NCI-H1048 (cell line): ENCODE data around the gene ULK4.
"Not testable (repeated sequence)": the region's sequence is repeated elsewhere in the genome, so short reads cannot be mapped to it uniquely, and the experiment has no call there.

Experiments
- DNase-seq: peaks from one replicate; lab custom pipeline; 2025; lab: John Stamatoyannopoulos, UW

Gene ULK4

DNA sequence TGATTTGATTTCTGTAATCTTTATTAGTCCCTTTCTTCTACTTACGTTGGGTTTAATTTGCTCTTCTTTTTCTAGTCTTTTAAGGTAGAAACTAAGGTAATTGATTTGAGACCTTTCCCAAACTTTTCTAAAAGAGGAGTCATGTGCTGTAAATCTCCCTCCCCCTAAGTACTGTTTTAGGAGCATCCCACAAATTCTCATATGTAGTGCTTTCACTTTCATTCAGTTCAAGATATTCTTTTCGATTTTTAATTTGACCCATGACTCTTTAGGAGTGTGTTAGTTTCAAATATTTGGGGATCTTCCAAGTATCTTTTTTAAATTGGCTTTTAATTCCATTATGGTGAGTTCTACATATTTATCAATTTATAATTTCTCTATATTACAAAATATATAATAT, 520.8 kb downstream of the ULK4 start:
- DNase-seq, result no peak

DNA sequence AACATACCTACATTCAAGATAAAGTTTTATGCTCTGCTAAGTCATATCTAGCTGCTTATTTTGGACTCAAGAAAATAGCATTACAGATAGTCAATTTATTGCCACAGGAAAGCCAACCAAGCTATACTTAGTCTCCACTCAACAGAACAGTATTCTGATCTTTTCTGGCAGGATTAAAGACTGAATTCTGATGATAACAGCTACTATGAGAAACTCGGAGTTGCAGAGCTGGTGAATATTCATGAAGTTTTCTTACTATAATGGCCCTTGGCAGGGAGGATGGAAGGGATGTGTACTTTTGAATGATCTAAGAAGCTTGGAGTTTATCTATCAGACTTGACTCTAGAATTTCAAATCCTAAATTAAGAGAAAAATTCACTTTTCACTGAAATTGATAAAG, 524.9 kb downstream of the ULK4 start:
- DNase-seq, result no peak

DNA sequence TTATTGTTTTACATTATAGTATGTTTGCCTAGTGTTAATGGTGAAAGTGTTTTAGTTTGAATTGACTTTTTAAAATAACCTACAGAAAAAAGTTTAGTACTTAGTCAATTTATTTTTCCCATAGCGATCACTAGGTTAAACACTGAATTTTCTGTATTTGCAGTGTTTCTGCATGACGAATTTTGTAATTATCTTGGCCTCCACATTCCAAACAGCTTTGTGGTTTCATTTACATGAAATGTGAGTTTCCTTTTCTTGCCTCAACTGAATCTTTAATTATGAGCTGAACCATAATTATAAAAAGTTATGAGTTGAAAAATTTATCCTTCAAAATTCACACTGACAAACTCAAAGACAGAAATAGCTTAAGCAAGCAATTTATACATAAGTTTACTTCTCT, 527.1 kb downstream of the ULK4 start:
- no peak for DNase-seq

DNA sequence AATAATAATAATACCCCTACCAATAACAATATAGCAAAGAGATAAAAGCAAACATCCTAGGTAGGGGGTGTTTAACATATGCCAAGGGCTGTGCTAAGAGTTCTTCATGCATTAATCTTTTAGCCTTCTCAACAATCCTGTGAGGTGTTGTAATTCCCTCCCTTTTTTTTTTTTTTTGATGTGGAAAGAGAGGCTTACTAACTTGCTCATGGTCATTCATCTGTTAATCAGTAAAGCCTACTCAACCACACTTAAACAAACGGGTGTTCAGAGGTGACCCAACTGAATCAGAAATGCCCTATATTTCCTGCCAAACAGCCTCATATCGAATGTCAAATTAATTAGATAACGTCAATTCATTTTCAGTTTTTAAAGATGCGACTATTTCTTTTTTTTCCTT, 530.5 kb downstream of the ULK4 start:
- DNase-seq, result no peak

DNA sequence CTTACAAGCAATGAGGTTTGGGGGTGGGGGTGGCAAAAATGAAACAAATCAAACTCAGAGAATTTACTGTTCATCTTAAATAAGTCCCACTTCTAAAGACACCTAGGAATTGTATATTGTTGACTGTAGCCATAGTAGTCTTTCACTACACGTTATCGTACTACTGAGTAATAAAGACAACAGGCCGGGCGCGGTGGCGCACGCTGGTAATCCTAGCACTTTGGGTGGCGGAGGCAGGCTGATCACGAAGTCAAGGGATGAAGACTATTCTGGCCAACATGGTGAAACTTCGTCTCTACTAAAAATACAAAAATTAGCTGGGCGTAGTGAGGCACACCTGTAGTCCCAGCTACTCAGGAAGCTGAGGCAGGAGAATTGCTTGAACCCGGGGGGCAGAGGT, 531.0 kb downstream of the ULK4 start:
- DNase-seq, result no peak

DNA sequence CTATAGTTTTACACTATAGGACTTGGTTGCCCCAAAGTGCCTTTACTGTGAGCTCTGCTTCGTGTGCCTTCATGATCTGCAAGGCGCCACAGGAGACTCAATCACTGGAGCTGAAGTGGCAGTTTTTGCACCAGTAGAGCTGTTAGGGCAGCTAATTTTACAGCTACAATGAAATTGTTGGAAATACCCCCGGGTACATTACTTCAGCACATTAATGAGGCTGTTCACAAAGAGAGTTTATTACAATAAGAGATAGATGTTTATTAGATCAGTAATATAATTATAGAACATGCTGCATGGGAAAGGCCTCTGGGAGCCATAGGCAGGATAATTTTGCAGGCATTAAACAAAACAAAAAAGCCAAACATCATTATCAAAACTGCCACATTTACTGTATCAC, 531.5 kb downstream of the ULK4 start:
- DNase-seq, result no peak

DNA sequence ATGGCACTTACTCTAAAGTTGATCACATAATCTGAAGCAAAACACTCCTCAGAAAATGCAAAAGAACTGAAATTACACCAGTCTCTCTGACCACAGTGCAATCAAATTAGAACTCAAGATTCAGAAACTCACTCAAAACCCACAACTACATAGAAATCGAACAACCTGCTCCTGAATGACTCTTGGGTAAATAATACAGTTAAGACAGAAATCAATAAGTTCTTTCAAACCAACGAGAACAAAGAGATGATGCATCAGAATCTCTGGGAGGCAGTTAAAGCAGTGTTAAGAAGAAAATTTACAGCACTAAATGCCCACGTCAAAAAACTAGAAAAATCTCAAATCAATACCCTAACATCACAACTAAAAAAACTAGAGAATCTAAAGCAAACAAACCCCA, 535.4 kb downstream of the ULK4 start:
- DNase-seq, result no peak

DNA sequence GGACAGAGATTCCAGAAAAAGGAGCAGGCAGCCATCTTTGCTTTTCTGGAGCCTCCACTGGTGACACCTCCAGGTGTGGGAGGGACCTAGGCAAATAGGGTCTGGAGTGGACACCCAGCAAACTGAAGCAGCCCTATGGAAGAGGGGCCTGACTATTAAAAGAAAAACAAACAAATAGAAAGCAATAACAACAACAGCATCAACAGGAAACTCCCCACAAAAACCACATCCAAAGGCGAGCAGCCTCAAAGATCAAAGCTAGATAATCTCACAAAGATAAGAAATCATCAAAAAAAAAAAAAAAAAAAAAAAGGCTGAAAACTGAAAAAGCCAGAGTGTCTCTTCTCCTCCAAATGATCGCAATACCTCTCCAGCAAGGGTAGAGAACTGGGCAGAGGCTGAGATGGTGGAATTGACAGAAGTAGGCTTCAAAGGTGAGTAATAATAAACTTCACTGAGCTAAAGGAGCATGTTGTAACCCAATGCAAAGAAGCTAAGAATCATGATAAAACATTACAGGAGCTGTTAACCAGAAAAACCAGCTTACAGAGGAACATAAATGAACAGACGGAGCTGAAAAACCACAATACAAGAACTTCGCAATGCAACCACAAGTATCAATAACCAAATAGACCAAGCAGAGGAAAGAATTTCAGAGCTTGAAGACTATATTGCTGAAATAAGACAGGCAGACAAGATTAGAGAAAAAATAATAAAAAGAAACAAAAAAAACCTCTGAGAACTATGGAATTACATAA, 537.2 kb downstream of the ULK4 start:
- DNase-seq, result no peak

DNA sequence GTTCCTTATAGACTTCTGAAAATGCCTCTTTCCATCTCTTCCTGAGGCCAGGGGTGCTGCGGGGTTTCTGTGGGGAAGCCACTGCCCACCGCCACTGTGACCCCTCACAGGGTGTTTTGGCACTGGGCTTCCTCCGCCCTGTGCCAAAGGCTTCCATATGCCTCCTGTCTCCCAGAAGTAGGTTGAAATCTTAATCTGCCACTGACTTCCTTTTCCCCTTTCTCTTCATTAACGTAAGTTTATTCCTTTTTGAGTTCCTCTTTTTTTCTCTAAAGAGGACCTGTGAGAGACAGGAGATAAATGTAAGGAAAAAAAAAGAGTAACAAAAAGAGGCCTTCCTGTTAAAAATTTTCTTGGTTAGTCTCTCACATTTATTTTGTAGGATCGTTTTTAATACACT, 542.1 kb downstream of the ULK4 start:
- no peak for DNase-seq

DNA sequence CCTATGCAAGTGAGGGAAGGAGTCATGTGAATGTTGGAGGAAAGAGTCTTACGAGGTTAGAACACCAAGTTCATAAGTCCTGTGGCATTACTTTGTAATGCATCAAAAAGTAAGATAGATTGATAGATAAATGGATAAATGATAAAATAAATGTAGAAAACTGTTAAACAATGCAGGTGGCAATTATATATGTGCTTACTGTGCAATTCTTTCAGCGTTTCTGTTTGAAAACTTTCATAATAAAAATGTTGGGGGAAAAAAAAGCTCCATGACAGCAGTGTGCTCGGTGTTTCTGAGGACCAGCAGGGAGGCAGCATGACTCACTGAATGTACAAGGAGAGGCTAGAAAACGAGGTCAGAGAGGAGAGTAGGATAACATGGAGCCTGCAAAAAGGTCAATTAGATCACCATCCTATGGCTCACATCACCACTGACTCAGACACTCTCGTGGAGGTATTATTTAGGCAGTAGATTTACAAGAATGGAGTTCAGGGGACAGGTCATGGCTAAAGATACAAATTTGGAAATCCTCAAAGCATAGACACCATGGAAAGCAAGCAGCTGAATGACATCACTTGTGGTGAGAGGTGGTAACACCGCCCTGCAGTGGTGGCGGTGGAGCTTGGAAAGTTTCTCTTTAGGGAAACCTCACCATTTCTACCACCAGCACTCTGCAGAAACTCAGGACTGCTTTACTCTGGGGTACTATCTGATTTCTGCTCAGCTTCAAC, 542.8 kb downstream of the ULK4 start:
- DNase-seq, result no peak

DNA sequence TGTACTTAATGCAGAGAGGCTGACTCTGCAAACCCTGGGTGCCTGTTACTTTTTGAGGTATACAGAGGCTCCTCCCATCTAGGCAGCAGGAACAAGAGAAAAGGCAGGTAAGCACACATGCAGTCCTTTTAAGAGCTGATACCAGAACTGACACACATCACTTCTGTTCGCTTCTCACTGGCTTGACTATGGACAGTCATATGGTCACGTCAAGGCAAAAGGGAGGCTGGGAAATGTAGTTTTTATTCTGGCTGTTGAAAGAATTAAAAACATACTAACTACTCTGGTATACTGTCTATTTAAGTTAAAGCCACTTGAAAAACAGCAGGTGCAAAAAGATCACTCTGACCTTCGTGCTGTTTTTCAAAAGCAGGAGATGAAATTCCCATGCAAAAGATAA, 544.3 kb downstream of the ULK4 start:
- DNase-seq, result no peak

DNA sequence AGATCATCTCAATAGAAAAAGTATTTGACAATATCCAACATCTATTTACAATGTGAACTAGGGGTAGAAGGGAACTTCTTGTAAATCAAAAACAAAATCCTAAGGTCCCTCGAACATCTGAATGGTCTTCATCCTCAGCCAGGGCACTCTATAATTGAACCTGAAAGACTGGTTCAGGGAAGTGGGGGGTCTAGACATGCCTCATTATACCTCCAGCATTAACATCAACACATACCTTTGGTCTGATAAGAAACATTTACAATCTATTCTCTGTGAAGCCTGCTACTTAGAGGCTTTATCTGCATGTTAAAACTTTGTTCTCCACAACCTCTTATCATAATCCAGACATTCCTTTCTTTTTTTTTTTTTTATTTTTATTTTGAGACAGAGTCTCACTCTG, 550.8 kb downstream of the ULK4 start:
- no peak for DNase-seq

DNA sequence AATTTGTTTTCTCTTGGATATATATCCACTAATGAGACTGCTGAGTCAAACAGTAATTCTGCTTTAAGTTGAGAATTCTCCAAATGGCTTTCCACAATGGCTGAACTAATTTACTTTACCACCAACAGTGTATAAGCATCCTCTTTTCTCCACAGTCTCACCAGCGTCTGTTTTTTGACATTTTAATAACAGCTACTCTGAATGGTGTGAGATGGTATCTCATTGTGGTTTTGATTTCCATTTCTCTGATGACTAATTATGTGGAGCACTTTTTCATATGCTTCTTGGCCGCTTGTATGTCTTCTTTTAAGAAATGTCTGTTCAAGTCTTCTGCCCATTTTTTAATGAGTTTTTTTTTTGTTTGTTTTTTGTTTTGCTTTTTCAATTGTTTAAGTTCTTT, 556.4 kb downstream of the ULK4 start:
- DNase-seq, result no peak

DNA sequence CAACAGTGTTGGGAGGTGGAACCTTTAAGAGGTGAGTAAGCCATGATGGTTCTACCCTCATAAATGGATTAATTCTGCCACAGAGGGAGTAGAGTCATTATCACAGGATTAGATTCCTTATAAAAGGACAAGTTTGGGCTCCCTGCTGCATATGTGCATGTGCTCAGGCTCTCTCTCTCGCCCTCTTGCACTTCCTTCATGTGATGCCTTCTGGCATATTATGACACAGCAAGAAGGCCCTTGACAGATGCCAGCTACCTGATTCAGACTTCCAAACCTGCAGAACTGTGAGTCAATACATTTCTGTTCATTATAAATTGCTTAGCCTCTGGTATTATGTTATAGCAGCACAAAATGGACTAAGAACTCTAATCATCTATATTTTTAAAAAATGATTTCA, 557.3 kb downstream of the ULK4 start:
- DNase-seq, result no peak

DNA sequence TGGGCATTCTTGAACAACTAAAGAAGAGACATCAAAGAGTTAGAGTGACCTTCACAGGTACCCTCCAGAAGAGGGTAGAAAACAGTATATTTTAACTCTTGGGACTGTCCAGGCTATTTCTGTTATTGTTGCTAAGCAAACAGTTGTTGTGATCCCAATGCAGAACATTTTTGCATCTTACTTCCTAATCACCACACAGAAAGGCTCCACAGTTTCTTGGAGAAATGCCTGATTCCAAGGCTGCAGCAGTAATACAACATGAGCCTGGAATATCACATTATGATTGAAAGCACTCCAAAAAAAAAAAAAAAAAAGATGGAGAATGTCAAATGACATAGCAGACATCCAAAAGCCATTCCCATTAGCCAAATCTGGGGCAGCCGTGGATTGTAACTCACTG, 567.0 kb downstream of the ULK4 start:
- no peak for DNase-seq

DNA sequence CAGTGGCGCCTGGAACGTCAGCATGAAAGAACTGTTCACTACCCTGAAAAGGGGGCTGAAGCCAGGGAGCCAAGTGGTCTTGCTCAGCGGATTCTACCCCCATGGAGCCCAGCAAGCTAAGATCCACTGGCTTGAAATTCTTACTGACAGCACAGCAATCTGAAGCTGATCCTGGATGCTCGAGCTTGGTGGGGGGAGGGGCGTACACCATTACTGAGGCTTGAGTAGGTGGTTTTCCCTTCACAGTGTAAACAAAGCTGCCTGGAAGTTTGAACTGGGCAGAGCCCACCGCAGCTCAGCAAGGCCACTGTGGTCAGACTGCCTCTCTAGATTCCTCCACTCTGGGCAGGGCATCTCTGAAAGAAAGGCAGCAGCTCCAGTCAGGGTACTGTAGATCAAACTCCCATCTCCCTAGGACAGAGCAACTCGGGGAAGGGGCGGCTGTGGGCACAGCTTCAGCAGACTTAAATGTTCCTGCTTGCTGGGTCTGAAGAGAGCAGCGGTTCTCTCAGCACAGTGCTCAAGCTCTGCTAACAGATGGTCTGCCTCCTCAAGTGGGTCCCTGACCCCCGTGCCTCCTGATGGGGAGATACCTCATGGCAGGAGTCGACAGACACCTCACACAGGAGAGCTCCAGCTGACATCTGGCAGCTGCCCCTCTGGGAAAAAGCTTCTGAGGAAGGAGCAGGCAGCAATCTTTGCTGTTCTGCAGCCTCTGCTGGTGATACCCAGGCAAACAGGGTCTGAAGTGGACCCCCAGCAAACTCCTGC, 591.0 kb downstream of the ULK4 start:
- not testable (repeated sequence) for DNase-seq

DNA sequence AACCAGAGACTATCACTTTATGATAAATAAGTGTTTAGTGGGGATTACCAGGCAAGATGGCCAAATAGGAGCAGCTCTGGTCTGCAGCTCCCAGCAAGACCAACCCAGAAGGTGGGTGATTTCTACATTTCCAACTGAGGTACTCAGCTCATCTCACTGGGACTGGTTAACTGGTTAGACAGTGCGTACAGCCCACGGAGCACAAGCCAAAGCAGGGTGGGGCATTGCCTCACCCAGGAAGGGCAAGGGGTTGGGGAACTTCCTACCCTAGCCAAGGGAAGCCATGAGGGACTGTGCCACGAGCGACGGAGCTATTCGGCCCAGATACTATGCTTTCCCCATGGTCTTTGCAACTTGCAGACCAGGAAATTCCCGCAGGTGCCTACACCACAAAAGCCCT, 591.6 kb downstream of the ULK4 start:
- no peak for DNase-seq

DNA sequence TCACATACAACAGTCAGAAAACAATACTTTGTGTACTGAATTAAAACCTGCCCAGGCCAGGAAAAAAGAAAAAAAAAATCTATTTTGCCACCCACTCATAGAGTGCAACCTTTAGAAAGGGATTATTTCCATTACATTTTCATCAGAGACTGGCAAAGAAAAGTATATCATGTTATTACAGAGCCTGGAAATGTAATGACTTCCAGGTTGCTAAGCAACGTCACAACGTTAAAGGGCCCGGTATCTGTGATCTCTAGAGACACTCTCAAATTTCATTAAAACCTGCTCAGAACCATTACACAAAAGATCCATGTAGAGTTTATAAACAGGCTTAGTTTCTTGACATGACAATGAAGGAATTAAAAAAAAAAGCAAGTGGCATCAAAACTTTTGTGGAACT, 592.1 kb downstream of the ULK4 start:
- DNase-seq, result no peak

DNA sequence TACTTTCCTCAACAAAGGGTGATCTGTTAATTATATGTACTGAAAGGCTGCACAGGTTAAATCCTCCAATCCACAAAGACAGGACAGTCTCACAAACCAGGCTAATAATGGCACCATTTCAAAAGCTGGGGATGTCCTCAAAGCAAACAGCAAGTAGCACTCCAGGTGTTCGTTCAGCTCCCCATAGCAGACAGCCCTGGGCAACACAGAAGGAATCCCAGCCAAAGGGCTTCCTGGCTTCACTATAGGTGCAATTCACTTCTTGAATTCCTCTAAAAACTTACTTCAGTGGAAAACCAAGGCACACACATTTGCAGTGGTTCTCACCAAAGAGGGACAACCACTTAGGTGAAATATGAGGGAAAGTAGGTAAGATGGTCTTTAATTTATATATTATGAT, 595.9 kb downstream of the ULK4 start:
- no peak for DNase-seq

DNA sequence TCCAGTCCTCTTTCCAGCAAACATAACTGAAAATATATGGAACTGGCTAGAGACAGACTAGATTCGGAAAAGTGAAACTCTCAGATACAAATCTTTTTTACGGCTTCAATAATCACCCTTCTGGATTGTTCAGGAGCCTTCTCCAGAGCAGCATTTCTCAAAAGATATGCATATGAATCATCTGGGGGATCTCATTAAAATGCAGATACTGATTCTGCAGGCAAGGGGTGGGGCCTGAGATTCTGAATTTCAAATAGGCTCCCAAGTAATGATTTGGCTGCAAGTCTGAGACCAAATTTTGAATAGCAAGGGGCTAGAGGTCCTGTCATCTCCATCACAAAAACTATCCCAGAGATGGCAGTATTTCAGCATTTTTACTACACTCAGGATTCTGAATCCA, 597.2 kb downstream of the ULK4 start:
- no peak for DNase-seq

DNA sequence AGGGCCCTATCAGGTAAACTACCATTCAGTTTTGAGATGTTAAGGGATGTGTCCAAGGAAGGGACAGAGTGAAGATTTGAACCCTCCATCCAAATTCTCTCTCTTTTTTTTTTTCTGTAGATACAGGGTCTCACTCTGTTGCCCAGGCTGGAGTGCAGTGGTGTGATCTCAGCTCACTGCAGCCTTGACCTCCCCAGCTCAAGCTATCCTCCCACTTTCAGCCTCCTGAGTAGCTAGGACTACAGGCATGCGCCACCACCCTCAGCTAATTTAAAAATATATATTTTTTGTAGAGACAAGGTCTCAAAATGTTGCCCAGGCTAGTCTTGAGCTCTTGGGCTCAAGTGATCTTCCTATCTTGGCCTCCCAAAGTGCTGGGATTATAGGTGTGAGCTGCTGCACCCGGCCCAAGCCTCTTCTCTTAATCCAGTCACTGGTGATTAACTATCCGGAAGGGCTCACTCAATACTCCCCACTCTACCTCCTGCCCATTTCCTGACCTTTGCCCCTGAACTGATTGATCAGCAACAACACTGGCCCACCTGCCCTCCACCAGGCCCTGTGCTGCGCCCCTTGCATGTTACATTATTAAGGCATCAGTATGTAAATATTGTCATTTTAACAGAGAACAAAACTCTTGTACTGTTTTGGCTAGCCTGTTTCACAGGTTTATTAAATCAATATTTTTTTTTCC, 597.9 kb downstream of the ULK4 start:
- no peak for DNase-seq
